SJSA1 (cell line): ENCODE results near the gene JMJD7. TPM values are rescaled to one million over a fixed set of nuclear protein-coding genes. Genes with fewer than 3 reads are reported as not detected.

ENCODE experiments used
- DNase-seq, 2 experiments: peaks; one replicate each; pipeline ENCODE4 v3.0.0-alpha.2; 2015 to 2020; ENCODE audit warnings: low spot score in 2 of 2, low read depth in 1 of 2
- H3K27ac ChIP-seq: fragments of 250-450 bp; sonication (Bioruptor Pico); 2 replicates; pipeline ENCODE4 v1.5.1; 2020; ENCODE audit warnings: mild to moderate bottlenecking, moderate library complexity
- H3K27me3 ChIP-seq: fragments of 250-450 bp; sonication (Bioruptor Pico); replicated peaks from 2 replicates; pipeline ENCODE4 v1.5.1; 2020; ENCODE audit warnings: mild to moderate bottlenecking, moderate library complexity
- H3K36me3 ChIP-seq: fragments of 250-450 bp; sonication (Bioruptor Pico); 2 replicates; pipeline ENCODE4 v1.5.1; 2020; ENCODE audit warnings: mild to moderate bottlenecking
- H3K4me1 ChIP-seq: fragments of 250-450 bp; sonication (Bioruptor Pico); replicated peaks from 2 replicates; pipeline ENCODE4 v1.6.1; 2021; ENCODE audit warnings: mild to moderate bottlenecking
- H3K4me3 ChIP-seq: fragments of 250-450 bp; sonication (Bioruptor Pico); 2 replicates; pipeline ENCODE4 v1.5.1; 2020; ENCODE audit warnings: mild to moderate bottlenecking
- H3K9me3 ChIP-seq: fragments of 250-450 bp; sonication (Bioruptor Pico); replicated peaks from 2 replicates; pipeline ENCODE4 v1.5.1; 2020; ENCODE audit warnings: mild to moderate bottlenecking
- total RNA-seq: library from RNA; depleted of rRNA; stranded (reverse); fragments of >200 nt; shearing (Covaris generic); gene quantifications from 2 replicates; pipeline ENCODE4 v1.2.3, GENCODE V29; 2014; rRNA removed

Gene JMJD7
- total RNA-seq, 1 experiment from 2014 or later = 9.4 TPM

DNA sequence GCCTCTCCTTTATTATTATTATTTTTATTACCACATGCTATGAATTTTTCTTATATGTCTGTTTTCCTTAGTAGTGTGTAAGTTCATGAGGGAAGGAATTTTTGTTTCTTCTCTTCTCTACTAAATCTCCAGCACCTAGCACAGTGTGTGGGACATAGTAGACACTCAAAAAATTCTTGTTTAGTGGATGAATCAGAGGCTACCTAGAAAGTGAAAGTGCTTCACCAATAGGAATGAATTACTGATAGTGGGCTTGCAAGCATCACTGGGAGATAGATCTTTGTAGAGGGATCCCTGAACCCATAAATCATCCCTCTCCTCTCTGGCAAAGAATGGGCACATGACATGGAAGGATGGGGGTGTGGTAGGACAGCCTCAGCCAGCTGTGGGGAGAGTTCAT, 57.4 kb downstream of the JMJD7 start:
- Histone ChIP-seq H3K9me3 (no peaks in the 10 kb centered on the region), H3K4me1 (no peaks in the 10 kb centered on the region), H3K4me3 (no peak overlapping the region), H3K27ac (no peak overlapping the region), H3K27me3 (no peaks in the 10 kb centered on the region), H3K36me3 (no peaks in the 10 kb centered on the region)
- no peak for DNase-seq

DNA sequence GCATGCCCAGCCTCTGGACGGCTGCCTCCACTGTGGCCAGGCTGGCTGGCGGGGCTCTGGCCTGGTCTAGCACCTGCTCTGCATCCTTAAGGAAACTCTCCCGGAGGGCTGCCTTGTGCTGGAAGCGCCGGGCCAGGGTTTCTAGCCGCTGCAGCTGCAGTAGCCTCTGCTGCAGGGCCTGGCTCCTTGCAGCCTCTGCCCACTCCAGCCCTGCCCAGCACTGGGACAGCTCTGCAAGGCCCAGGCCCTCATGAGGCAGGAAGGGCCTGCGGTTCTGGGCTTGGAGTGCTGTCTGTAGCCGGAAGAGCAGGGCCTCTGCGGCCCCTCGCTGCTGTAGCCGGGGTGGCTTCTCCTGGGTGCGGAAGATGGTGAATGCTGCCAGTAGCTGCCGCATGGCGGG, 57.9 kb downstream of the JMJD7 start:
- no peaks in the 10 kb centered on the region for H3K9me3 ChIP-seq
- H3K36me3 ChIP-seq = no peaks in the 10 kb centered on the region
- H3K27me3 ChIP-seq = no peaks in the 10 kb centered on the region
- H3K4me3 ChIP-seq = no peak overlapping the region
- no peak overlapping the region for H3K27ac ChIP-seq
- no peak for DNase-seq
- no peaks in the 10 kb centered on the region for H3K4me1 ChIP-seq

DNA sequence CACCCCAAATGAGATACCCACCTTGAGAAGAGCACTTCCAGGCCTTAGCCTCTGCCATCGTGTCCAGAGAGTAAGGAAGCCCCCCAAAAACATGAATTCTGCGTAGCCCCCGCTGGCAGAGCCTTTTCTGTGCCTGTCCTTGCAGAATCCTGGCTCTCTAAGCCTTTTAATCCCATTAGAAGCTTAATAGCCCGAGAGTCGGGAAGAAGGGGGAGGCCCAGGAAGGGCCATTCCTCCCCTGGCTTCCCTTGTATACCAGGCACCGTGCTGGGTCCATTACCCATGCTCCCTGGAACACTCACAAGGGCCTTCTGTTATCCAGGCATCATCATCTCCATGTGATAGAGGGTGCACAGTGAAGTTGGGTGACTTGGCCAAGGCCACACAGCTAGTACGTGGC, 58.8 kb downstream of the JMJD7 start:
- no peaks in the 10 kb centered on the region for H3K9me3 ChIP-seq
- H3K4me3 ChIP-seq = no peak overlapping the region
- no peaks in the 10 kb centered on the region for H3K4me1 ChIP-seq
- H3K36me3 ChIP-seq = no peaks in the 10 kb centered on the region
- DNase-seq = no peak
- H3K27ac ChIP-seq = no peak overlapping the region
- no peaks in the 10 kb centered on the region for H3K27me3 ChIP-seq

DNA sequence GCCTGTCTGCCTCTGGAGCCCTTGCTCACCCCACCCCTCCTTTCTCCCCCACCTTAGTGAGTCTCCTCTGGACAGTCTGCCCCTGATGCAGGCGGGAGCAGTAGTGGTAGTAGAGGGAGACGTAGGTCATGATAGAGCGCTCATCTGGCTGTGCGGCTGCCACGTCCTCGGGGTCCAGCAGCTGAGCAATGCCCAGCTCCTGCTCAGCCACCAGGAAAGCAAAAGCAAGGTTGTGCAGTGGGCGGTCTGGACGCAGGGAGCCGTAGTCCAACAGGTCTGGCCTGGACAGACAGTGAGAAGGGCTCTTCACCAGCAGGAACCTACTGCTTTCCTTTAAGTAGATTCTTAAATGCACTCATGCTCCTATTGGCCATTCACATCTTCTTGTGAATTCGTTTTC, 59.3 kb downstream of the JMJD7 start:
- H3K9me3 ChIP-seq = no peaks in the 10 kb centered on the region
- no peaks in the 10 kb centered on the region for H3K36me3 ChIP-seq
- H3K27me3 ChIP-seq = no peaks in the 10 kb centered on the region
- no peaks in the 10 kb centered on the region for H3K4me1 ChIP-seq
- H3K27ac ChIP-seq = no peak overlapping the region
- DNase-seq = no peak
- no peak overlapping the region for H3K4me3 ChIP-seq

Other genes starting within 250 kb of the JMJD7 start
- 13.2 and 21.5 TPM in 2 replicates for gene MGA, start 167.7 kb upstream of the JMJD7 start, total RNA-seq
- 5.3 and 12.9 TPM in 2 replicates for gene MAPKBP1, start 53.6 kb upstream of the JMJD7 start, total RNA-seq
- 2.2 and 2.7 TPM in 2 replicates for gene PLA2G4B, start 10.8 kb downstream of the JMJD7 start, total RNA-seq
- 0.34 and 0.75 TPM in 2 replicates for gene SPTBN5, start 66.0 kb downstream of the JMJD7 start, total RNA-seq
- 22.7 and 26.8 TPM in 2 replicates for gene EHD4, start 144.5 kb downstream of the JMJD7 start, total RNA-seq
- not detected in 2 replicates for gene PLA2G4E, start 192.9 kb downstream of the JMJD7 start, total RNA-seq